Trophoblast cell (in vitro differentiated cells and primary cell): Measurements from ENCODE around the gene AHDC1.
"Not testable (repeated sequence)": the region's sequence is repeated elsewhere in the genome, so short reads cannot be mapped to it uniquely, and the experiment has no call there.

Experiments used
- DNase-seq, 2 donors: peaks; one replicate each; pipeline ENCODE4 v3.0.0-alpha.2; 2016
- H2AFZ ChIP-seq: 2 replicates; pipeline ENCODE4 v1.6.1; 2013; ENCODE audit warnings: low read length, moderate library complexity, mild to moderate bottlenecking; ENCODE audit not compliant: insufficient read depth, poor library complexity
- H2AK5ac ChIP-seq: 2 replicates; pipeline ENCODE4 v1.6.1; 2013; ENCODE audit warnings: mild to moderate bottlenecking, low read length
- H2BK120ac ChIP-seq: 2 replicates; pipeline ENCODE4 v1.6.1; 2013; ENCODE audit warnings: low read length, mild to moderate bottlenecking, moderate library complexity; ENCODE audit not compliant: insufficient read depth, poor library complexity
- H2BK12ac ChIP-seq: 2 replicates; pipeline ENCODE4 v1.6.1; 2013; ENCODE audit warnings: mild to moderate bottlenecking, low read length, moderate library complexity
- H2BK5ac ChIP-seq: 2 replicates; pipeline ENCODE4 v1.6.1; 2013; ENCODE audit warnings: low read length, low read depth, moderate library complexity, mild to moderate bottlenecking; ENCODE audit not compliant: poor library complexity
- H3K14ac ChIP-seq: 2 replicates; pipeline ENCODE4 v1.6.1; 2013; ENCODE audit warnings: mild to moderate bottlenecking, low read length
- H3K18ac ChIP-seq: 2 replicates; pipeline ENCODE4 v1.6.1; 2013; ENCODE audit warnings: mild to moderate bottlenecking, low read length
- H3K23ac ChIP-seq: 2 replicates; pipeline ENCODE4 v1.6.1; 2013; ENCODE audit warnings: low read length
- H3K27ac ChIP-seq: 2 replicates; pipeline ENCODE4 v1.5.1; 2013; ENCODE audit warnings: low read depth, mild to moderate bottlenecking, inconsistent platforms, low read length, moderate library complexity
- H3K27me3 ChIP-seq: 2 replicates; pipeline ENCODE4 v1.6.1; 2013; ENCODE audit warnings: inconsistent platforms, mild to moderate bottlenecking, low read length, moderate library complexity; ENCODE audit not compliant: insufficient read depth
- H3K36me3 ChIP-seq, 2 experiments: 1 replicate in 1 of 2; 2 replicates in 1 of 2; pipeline ENCODE4 v1.6.1; 2013; ENCODE audit warnings: low read length in 2 of 2, mild to moderate bottlenecking in 2 of 2, moderate library complexity in 1 of 2; ENCODE audit not compliant: insufficient read depth in 2 of 2, control insufficient read depth in 1 of 2
- H3K4ac ChIP-seq: 2 replicates; pipeline ENCODE4 v1.6.1; 2013; ENCODE audit warnings: low read depth, mild to moderate bottlenecking, low read length, moderate library complexity
- H3K4me1 ChIP-seq, 2 experiments: 1 replicate in 1 of 2; 2 replicates in 1 of 2; pipeline ENCODE4 v1.6.1; 2013; ENCODE audit warnings: low read length in 2 of 2, mild to moderate bottlenecking in 2 of 2, moderate library complexity in 1 of 2; ENCODE audit not compliant: insufficient read depth in 2 of 2, control insufficient read depth in 1 of 2
- H3K4me2 ChIP-seq: 2 replicates; pipeline ENCODE4 v1.6.1; 2013; ENCODE audit warnings: inconsistent platforms, mild to moderate bottlenecking, low read length, moderate library complexity
- H3K4me3 ChIP-seq: 2 replicates; pipeline ENCODE4 v1.5.1; 2013; ENCODE audit warnings: mild to moderate bottlenecking, low read depth, low read length, inconsistent platforms
- H3K79me1 ChIP-seq: one replicate; pipeline ENCODE4 v1.6.1; 2013; ENCODE audit warnings: low read length
- H3K79me2 ChIP-seq: 2 replicates; pipeline ENCODE4 v1.6.1; 2013; ENCODE audit warnings: low read length, mild to moderate bottlenecking; ENCODE audit not compliant: control insufficient read depth, insufficient read depth, poor library complexity
- H3K9ac ChIP-seq: 2 replicates; pipeline ENCODE4 v1.6.1; 2013; ENCODE audit warnings: mild to moderate bottlenecking, low read length
- H3K9me3 ChIP-seq: 2 replicates; pipeline ENCODE4 v1.6.1; 2013; ENCODE audit warnings: low read depth, mild to moderate bottlenecking, control low read depth, inconsistent platforms, low read length; ENCODE audit not compliant: insufficient read depth
- H4K12ac ChIP-seq: 2 replicates; pipeline ENCODE4 v1.6.1; 2013; ENCODE audit warnings: low read depth, mild to moderate bottlenecking, low read length, moderate library complexity
- H4K8ac ChIP-seq: 2 replicates; pipeline ENCODE4 v1.6.1; 2013; ENCODE audit warnings: low read depth, mild to moderate bottlenecking, low read length, moderate library complexity
- H4K91ac ChIP-seq: one replicate; pipeline ENCODE4 v1.6.1; 2013; ENCODE audit warnings: low read depth, mild to moderate bottlenecking, low read length, moderate library complexity
- WGBS: extraction: QIAGEN DNeasy Blood & Tissue Kit; methylation state at CpG from one replicate; pipeline ENCODE4 v1.1.7; 2013; ENCODE audit warnings: missing lambda C conversion rate; ENCODE audit not compliant: insufficient read length, insufficient coverage; ENCODE audit errors: extremely low coverage; 5-methylcytosine and 5-hydroxymethylcytosine counted together

The AHDC1 gene

GRCh38 chr1:27621051-27621920 is 17.3 kb upstream of the AHDC1 start:
- H3K27ac ChIP-seq: no peak overlapping the region
- no peak overlapping the region for H2AK5ac ChIP-seq
- H3K9me3 ChIP-seq: peaks cover 2% of the 10 kb centered on the region
- H3K9ac ChIP-seq: peak overlapping the region; percentile 44
- no peak overlapping the region for H2BK5ac ChIP-seq
- H3K4ac ChIP-seq: no peak overlapping the region
- no peak overlapping the region for H4K12ac ChIP-seq
- WGBS: no CpG with 5 or more reads among the region's 7 CpGs
- no peak overlapping the region for H3K4me2 ChIP-seq
- no peak for DNase-seq
- H3K4me1 ChIP-seq: no peaks in the 10 kb centered on the region
- H2AFZ ChIP-seq: no peak overlapping the region
- H4K8ac ChIP-seq: no peak overlapping the region
- H3K36me3 ChIP-seq: no peaks in the 10 kb centered on the region
- H3K27me3 ChIP-seq: no peaks in the 10 kb centered on the region
- no peak overlapping the region for H3K23ac ChIP-seq
- no peak overlapping the region for H2BK12ac ChIP-seq
- H3K18ac ChIP-seq: no peak overlapping the region
- no peaks in the 10 kb centered on the region for H3K79me1 ChIP-seq
- H2BK120ac ChIP-seq: no peak overlapping the region
- no peak overlapping the region for H3K4me3 ChIP-seq
- no peak overlapping the region for H4K91ac ChIP-seq
- no peaks in the 10 kb centered on the region for H3K79me2 ChIP-seq
- no peak overlapping the region for H3K14ac ChIP-seq

GRCh38 chr1:27619782-27620438 is 16.0 kb upstream of the AHDC1 start:
- H3K79me2 ChIP-seq, H3K9ac ChIP-seq, H3K23ac ChIP-seq, H3K27me3 ChIP-seq, H3K18ac ChIP-seq, H3K14ac ChIP-seq, H2BK120ac ChIP-seq, H3K4me3 ChIP-seq, DNase-seq, H3K79me1 ChIP-seq, H3K36me3 ChIP-seq, H3K9me3 ChIP-seq, H2AK5ac ChIP-seq, H3K27ac ChIP-seq, H2BK12ac ChIP-seq, H4K91ac ChIP-seq, H3K4me2 ChIP-seq, H4K8ac ChIP-seq, H3K4ac ChIP-seq, H2BK5ac ChIP-seq, H2AFZ ChIP-seq, H4K12ac ChIP-seq, H3K4me1 ChIP-seq: not testable (repeated sequence)
- WGBS: no CpG with 5 or more reads among the region's 7 CpGs

- H2BK5ac ChIP-seq: no peak overlapping the region
- H3K79me2 ChIP-seq: no peaks in the 10 kb centered on the region
- no peaks in the 10 kb centered on the region for H3K4me1 ChIP-seq
- no peaks in the 10 kb centered on the region for H3K27me3 ChIP-seq
- H3K14ac ChIP-seq: no peak overlapping the region
- H3K9me3 ChIP-seq: peaks cover 3% of the 10 kb centered on the region
- H3K4me2 ChIP-seq: no peak overlapping the region
- no peak overlapping the region for H2AK5ac ChIP-seq
- peak overlapping the region; percentile 44 for H3K4me3 ChIP-seq
- H3K4ac ChIP-seq: no peak overlapping the region
- no peak overlapping the region for H2BK120ac ChIP-seq
- no peak for DNase-seq
- H2BK12ac ChIP-seq: no peak overlapping the region
- H3K18ac ChIP-seq: no peak overlapping the region
- H4K8ac ChIP-seq: no peak overlapping the region
- no peak overlapping the region for H3K9ac ChIP-seq
- WGBS: no CpG with 5 or more reads among the region's 14 CpGs
- peak overlapping the region; percentile 77 for H3K23ac ChIP-seq
- no peaks in the 10 kb centered on the region for H3K79me1 ChIP-seq
- H3K27ac ChIP-seq: no peak overlapping the region
- H2AFZ ChIP-seq: no peak overlapping the region
- no peak overlapping the region for H4K12ac ChIP-seq
- H3K36me3 ChIP-seq: no peaks in the 10 kb centered on the region
- H4K91ac ChIP-seq: no peak overlapping the region
These were observed 14.6 kb upstream of the AHDC1 start for GRCh38 chr1:27618341-27619082.

- no peak overlapping the region for H2AK5ac ChIP-seq
- H2BK120ac ChIP-seq: no peak overlapping the region
- H4K12ac ChIP-seq: no peak overlapping the region
- no peak overlapping the region for H4K8ac ChIP-seq
- H3K4me3 ChIP-seq: no peak overlapping the region
- no peak overlapping the region for H3K4ac ChIP-seq
- H3K27ac ChIP-seq: no peak overlapping the region
- H2BK12ac ChIP-seq: no peak overlapping the region
- no peak overlapping the region for H3K14ac ChIP-seq
- no peak for DNase-seq
- H3K79me2 ChIP-seq: no peaks in the 10 kb centered on the region
- no peaks in the 10 kb centered on the region for H3K79me1 ChIP-seq
- no peak overlapping the region for H2AFZ ChIP-seq
- no peak overlapping the region for H3K23ac ChIP-seq
- no peaks in the 10 kb centered on the region for H3K27me3 ChIP-seq
- H3K9ac ChIP-seq: no peak overlapping the region
- H2BK5ac ChIP-seq: no peak overlapping the region
- H3K18ac ChIP-seq: no peak overlapping the region
- no peaks in the 10 kb centered on the region for H3K36me3 ChIP-seq
- no CpG with 5 or more reads among the region's 2 CpGs for WGBS
- H4K91ac ChIP-seq: no peak overlapping the region
- peaks cover 3% of the 10 kb centered on the region for H3K9me3 ChIP-seq
- no peaks in the 10 kb centered on the region for H3K4me1 ChIP-seq
- H3K4me2 ChIP-seq: no peak overlapping the region
These were observed 13.5 kb upstream of the AHDC1 start for GRCh38 chr1:27617420-27617819.
